ENCODE results near the gene TNFRSF6B.

TNFRSF6B gene

GRCh38 chr20:63740070-63740626 is 43.7 kb downstream of the TNFRSF6B start:
- DNase-seq = peak; percentile 23

- peak; percentile 83 for DNase-seq
These were observed 44.3 kb downstream of the TNFRSF6B start for GRCh38 chr20:63740627-63741353.

GRCh38 chr20:63741354-63741675 is 44.9 kb downstream of the TNFRSF6B start:
- DNase-seq = no peak

- DNase-seq = no peak
These were observed 45.4 kb downstream of the TNFRSF6B start for GRCh38 chr20:63741676-63742380.

GRCh38 chr20:63742381-63743024 is 46.1 kb downstream of the TNFRSF6B start:
- no peak for DNase-seq

- no peak for DNase-seq
These were observed 46.9 kb downstream of the TNFRSF6B start for GRCh38 chr20:63743210-63743970.

- DNase-seq = no peak
These were observed 47.7 kb downstream of the TNFRSF6B start for GRCh38 chr20:63744158-63744557.

GRCh38 chr20:63744574-63745423 is 48.3 kb downstream of the TNFRSF6B start:
- no peak for DNase-seq

- DNase-seq = no peak
These were observed 49.0 kb downstream of the TNFRSF6B start for GRCh38 chr20:63745424-63745805.

GRCh38 chr20:63745961-63746731 is 49.7 kb downstream of the TNFRSF6B start:
- no peak for DNase-seq

GRCh38 chr20:63746751-63747315 is 50.4 kb downstream of the TNFRSF6B start:
- DNase-seq = no peak

GRCh38 chr20:63747622-63748069 is 51.2 kb downstream of the TNFRSF6B start:
- peak; percentile 17 for DNase-seq
